Measurements from ENCODE around the gene ATOSB.

The ATOSB gene, protein sequence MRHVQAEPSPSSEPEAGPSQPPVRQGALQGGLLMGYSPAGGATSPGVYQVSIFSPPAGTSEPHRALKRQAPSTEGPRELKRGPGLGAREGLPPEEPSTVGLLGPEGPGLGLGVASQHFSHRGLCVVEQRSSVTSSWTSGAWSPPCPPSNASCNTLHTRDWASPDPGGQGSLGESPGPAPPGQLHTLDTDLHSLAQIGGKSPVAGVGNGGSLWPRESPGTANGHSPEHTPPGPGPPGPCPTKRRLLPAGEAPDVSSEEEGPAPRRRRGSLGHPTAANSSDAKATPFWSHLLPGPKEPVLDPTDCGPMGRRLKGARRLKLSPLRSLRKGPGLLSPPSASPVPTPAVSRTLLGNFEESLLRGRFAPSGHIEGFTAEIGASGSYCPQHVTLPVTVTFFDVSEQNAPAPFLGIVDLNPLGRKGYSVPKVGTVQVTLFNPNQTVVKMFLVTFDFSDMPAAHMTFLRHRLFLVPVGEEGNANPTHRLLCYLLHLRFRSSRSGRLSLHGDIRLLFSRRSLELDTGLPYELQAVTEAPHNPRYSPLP

DNA sequence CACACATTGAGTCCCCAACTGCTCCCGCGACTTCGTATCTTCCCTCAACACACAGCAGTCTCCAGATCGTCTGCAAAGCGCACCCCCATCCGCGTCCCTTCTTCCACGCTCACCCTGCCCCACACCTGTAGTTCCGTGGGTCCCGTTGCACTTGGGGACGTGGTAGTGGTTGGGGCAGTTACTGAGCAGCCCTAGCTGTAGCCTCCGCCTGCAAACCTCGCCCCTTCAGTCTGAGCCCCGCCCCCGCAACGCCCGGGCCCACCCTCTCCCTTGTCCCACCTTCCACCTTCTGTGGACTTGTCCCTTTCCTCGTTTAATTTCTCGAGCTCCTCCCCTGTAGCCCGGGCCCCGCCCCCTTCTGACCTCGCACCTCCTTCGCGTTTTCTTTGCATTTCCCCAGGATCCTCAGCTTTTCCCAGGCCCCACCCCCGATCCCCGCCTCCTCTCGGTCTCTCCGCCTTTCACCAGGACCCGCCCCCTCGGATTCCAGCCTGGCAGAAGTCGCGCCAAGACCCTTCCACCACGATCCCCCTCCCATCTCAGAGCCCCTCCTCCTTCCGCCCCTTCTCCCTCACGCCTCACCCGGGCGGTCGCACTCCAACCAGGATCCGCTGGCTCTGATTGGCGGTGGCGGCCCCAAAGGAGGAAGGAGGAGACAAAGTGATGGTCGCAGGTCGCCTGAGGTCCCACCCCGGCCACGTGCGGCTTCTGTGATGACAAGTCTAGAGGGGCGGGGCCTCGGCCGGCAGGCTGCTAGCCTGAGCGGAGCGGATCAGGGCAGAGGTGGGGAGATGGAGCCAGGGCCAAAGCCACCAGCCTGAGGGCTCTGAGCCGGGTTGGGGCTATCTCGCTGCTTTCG is at the start of gene ATOSB:
TSS of gene ATOSB (minus strand) at position 183 of the 859 bp plus-strand sequence. CDS start 7,588 bp downstream, outside the sequence.
- TF ChIP-seq, protein P1, sequence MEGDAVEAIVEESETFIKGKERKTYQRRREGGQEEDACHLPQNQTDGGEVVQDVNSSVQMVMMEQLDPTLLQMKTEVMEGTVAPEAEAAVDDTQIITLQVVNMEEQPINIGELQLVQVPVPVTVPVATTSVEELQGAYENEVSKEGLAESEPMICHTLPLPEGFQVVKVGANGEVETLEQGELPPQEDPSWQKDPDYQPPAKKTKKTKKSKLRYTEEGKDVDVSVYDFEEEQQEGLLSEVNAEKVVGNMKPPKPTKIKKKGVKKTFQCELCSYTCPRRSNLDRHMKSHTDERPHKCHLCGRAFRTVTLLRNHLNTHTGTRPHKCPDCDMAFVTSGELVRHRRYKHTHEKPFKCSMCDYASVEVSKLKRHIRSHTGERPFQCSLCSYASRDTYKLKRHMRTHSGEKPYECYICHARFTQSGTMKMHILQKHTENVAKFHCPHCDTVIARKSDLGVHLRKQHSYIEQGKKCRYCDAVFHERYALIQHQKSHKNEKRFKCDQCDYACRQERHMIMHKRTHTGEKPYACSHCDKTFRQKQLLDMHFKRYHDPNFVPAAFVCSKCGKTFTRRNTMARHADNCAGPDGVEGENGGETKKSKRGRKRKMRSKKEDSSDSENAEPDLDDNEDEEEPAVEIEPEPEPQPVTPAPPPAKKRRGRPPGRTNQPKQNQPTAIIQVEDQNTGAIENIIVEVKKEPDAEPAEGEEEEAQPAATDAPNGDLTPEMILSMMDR (IDR thresholded peaks at IDR 0.05; ENCODE audit: unreplicated experiment in 3 of 3), result no peak
- Mint-ChIP-seq H3K27ac (peak within 1 kb of the TSS; percentile 90 to 97 (median 93)), H3K36me3 (ENCODE audit: low read depth) (peaks cover 3% of the 10 kb centered on the region), H3K9me3 (no peaks in the 10 kb centered on the region), H3K4me3 (peak within 1 kb of the TSS; percentile 93 to 97 (median 94)), H3K27me3 (ENCODE audit: low read depth) (peaks cover 5% of the 10 kb centered on the region), H3K4me1 (peaks cover 31% of the 10 kb centered on the region)

DNA sequence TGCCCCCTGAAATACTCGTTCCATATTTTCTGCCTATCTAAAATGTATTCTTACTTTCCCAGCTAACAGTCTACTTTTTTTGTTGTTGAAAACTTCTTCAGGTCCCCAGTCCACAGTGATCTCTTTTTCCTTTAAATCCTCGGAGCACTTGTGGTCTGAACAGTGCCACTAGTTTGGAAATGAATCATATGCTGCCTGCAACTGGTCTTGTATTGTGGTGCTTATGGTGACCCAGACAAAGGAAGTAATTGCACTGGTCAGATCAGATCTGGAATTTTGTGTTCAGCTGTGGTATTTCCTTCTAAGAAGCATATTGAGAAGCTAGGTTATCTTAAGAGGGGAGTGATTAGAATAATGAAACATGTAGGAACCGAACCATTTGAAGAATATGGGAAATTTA is 49.0 kb upstream of the ATOSB start:
- Mint-ChIP-seq H3K27me3 (ENCODE audit: low read depth) (no peaks in the 10 kb centered on the region), H3K36me3 (ENCODE audit: low read depth) (no peaks in the 10 kb centered on the region), H3K27ac (no peak overlapping the region), H3K4me3 (peak overlapping the region; percentile 5 to 37 (median 15)), H3K4me1 (peaks cover 24% of the 10 kb centered on the region), H3K9me3 (no peaks in the 10 kb centered on the region)
- TF ChIP-seq, protein P1 (IDR thresholded peaks at IDR 0.05; ENCODE audit: unreplicated experiment in 3 of 3), result no peak

DNA sequence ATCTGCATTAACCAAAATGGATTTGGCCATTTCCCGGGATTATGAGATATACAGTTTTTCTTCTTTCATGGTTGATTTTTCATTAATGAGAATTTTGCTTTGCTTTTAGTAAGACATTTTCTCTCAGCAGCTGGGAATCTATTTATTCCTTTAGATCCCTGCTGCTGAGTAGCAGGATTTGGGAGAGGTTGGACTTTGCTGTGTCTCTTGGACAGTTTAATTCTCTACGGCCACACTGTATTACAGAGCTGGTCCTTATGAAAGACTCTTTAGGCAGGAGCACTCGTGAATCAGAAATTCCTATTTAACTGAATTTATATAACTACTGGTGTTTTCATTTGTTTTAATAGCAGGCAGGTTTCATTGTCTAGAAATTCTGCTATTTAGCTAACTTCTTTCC is 47.8 kb upstream of the ATOSB start:
- H3K4me1 Mint-ChIP-seq, result peaks cover 24% of the 10 kb centered on the region

DNA sequence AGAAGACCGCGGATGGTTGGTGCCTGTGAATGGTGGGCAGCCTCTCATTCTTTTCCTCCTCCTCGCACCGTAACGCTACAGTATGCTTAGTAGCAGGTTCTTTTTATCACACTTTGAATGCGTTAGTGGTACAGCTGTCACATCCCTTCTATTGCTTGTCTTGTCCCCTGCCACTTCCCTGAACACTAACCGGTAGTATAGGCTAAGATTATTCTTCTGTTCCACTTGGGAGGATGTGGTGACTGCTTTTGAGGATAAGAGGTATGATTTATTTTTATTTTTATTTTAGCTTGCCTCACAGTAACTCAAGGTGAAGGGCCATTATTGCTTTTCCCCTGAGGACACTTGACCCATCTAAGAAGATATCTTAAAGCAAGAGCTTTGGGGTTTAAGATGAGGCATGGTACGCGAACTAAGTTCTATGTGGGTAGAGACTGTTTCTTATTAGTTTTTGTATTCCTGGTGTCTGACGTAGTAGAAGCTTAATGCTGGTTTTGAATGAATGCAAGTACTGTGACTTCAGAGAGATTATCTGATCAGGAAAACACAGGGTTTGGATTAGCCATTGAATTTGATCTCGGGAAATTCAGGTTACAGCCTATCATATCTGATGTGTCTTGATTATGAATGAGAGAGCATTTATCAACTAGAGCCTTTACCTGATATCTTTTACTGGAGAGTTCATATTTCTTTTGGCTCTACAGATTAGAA is 47.1 kb upstream of the ATOSB start:
- H3K4me3 Mint-ChIP-seq, result peak overlapping the region; percentile 92 to 97 (median 93)
- H3K4me1 Mint-ChIP-seq, result peaks cover 24% of the 10 kb centered on the region
- H3K27me3 Mint-ChIP-seq (ENCODE audit: low read depth), result no peaks in the 10 kb centered on the region
- no peaks in the 10 kb centered on the region for H3K36me3 Mint-ChIP-seq (ENCODE audit: low read depth)
- TF ChIP-seq, protein P1 (IDR thresholded peaks at IDR 0.05; ENCODE audit: unreplicated experiment in 3 of 3), result no peak
- H3K9me3 Mint-ChIP-seq, result no peaks in the 10 kb centered on the region
- peak overlapping the region; percentile 46 to 96 (median 92) for H3K27ac Mint-ChIP-seq

More for the DNA sequence above, 47.8 kb upstream of the ATOSB start:
- TF ChIP-seq, protein P1 (IDR thresholded peaks at IDR 0.05; ENCODE audit: unreplicated experiment in 3 of 3), result no peak
- Mint-ChIP-seq H3K36me3 (ENCODE audit: low read depth) (no peaks in the 10 kb centered on the region), H3K27ac (peak overlapping the region in 1 of 3 experiments; percentile 96), H3K4me3 (peak overlapping the region; percentile 92 to 97 (median 93)), H3K27me3 (ENCODE audit: low read depth) (no peaks in the 10 kb centered on the region), H3K9me3 (no peaks in the 10 kb centered on the region)

DNA sequence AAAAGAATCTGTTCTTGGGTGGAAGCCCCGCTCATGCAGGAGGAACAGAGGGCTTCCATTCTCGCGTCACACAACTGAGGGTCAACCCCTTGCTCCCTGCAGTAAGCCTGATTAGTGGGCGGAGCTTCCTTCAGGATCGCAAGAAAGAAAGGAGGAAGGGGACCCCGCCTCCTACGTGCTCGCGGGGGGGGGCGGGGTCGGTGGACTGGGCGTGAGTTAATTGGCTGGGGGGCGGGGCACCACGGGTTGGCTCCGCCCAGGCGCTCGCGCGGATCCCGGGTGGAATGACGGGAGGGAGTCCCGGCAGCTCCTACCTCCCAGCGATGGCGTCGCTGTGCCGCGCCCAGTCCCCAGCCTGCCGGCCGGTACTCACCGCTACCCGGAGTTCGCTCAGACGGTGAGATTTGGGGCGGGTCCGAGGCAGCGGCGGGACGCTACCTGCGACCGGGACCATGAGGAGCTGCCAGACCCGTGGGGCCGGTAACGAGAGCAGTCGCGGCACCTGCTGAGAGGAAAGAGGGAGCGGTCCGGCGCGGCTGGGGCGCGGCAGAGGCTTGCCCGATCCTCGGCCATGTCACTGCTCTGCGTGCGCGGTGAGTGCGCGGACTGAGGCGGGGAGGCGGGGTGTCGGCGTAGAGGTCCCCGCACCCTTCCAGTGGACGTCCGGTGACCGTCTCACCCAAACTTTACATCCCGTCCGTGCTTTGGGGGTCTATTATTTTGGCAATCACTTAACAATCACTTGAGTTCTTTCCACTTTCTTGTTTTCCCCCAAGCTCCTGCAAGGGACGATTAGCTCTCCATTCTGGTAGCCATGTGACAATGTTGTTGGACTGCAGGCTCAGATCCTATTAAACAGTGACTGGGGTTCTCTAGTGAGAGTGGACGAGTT is 46.3 kb upstream of the ATOSB start, which contains the start of gene UNC13B:
TSS of gene UNC13B (plus strand) at position 297 of the 892 bp plus-strand sequence. CDS start at position 572, 275 bp downstream.
- peaks cover 24% of the 10 kb centered on the region for H3K4me1 Mint-ChIP-seq
- peak within 1 kb of the TSS; percentile 92 to 97 (median 93) for H3K4me3 Mint-ChIP-seq
- TF ChIP-seq, protein P1 (IDR thresholded peaks at IDR 0.05; ENCODE audit: unreplicated experiment in 3 of 3), result peak in 2 of 3 experiments; percentile 11 to 38
- no peaks in the 10 kb centered on the region for H3K36me3 Mint-ChIP-seq (ENCODE audit: low read depth)
- no peaks in the 10 kb centered on the region for H3K9me3 Mint-ChIP-seq
- H3K27me3 Mint-ChIP-seq (ENCODE audit: low read depth), result no peaks in the 10 kb centered on the region
- peak within 1 kb of the TSS; percentile 46 to 96 (median 92) for H3K27ac Mint-ChIP-seq
